Measurements from ENCODE around the gene CAMTA1.
"Not testable (repeated sequence)": the region's sequence is repeated elsewhere in the genome, so short reads cannot be mapped to it uniquely, and the experiment has no call there.

Gene CAMTA1

DNA sequence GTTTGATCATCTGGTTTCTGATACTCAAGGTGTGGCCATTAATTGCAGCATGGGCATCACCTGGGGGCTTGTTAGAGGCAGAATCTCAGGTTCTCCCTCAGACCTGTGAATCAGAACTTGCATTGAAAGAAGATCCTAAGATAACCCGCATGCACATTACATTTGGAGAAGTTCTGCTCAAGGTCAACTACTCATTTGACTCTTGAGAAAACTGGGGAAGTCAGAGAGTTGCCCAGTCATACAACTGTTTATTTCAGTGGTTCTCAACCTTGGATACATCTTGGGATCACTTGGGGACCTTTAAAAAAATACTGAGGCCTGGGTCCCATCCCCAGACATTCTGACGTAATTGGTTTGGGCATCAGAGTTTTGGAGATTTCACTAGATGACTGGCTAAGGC is 30.5 kb downstream of the CAMTA1 start:
- no peak for DNase-seq

- DNase-seq, result no peak
These were observed 34.2 kb downstream of the CAMTA1 start for GRCh38 chr1:6819246-6820040.

- no peak for DNase-seq
These were observed 35.6 kb downstream of the CAMTA1 start for GRCh38 chr1:6820899-6821298.

GRCh38 chr1:6822530-6823359 is 37.5 kb downstream of the CAMTA1 start:
- DNase-seq, result no peak

GRCh38 chr1:6823793-6824192 is 38.5 kb downstream of the CAMTA1 start:
- no peak for DNase-seq

DNA sequence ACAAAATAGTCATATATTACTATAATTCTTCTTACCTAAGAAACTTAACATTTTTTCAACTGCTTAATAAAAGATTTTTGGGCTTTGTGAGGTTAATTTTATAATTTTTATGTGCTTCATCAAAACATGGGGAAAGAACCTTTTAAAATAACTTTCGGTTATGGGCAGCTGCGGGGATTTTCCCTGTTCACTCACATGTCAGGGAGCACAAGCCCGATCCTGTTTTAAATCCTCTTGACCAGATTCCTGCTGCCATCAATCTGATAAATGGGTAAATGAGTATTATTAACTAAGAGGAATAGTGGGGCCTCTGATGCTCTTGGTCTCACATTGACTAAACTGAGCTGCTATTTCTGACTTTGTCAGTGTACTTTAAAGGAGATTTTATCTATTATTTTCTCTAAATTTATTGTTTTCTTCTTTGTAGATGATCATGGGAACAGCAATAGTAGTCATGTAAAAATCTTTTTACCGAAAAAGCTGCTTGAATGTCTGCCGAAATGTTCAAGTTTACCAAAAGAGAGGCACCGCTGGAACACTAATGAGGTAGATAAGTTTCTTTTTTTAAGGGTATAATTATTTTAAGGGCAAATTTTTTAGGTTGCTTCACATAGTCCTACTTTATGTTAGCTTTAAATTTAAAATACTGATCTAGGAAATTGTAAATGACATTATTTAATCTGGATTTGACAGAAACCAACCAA is 39.6 kb downstream of the CAMTA1 start:
- DNase-seq, result no peak

GRCh38 chr1:6825828-6826227 is 40.6 kb downstream of the CAMTA1 start:
- DNase-seq, result no peak

DNA sequence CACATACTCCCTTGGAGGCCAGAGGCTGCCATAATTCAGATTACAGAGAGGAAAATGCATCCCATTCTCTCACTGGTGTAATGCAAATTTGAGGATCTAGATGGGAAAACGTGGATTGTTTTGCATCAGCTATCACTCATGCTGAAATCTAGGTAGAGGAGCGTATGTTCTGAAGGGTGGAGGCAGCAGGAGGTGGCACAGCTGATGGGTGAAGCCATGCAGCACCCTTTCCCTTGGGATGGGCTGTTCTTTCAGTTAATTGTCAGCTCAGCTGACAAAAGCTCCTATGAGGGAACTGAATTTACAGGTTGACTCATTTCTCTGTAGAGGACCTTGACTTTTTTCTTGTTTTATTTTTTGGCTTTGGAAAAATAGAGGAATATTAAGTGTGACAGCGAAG is 41.8 kb downstream of the CAMTA1 start:
- no peak for DNase-seq

DNA sequence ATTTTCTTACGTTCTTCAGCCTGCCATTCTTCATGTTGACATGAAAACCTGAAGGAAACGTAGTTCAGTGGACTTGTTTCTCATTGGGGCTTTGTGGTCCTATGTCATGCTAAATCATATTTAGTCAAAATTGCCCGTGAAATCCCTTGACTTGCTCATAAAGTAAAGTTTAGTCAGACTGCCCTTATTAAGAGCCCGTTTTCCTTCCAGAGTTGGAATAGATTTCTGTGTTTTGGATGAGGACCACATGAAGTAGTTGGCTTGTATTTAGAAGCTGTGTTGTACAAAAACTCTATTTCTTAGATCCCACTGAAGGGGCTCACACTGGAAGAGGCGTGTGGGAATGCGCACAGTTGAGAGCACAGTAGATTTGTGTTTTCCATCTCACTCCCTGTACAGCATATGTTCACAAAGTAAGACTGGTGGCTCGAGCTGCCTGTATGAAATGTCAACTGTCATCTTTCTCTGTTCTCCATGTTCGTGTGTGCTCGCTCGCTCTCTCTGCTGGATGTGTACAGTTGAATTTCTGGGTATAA is 42.4 kb downstream of the CAMTA1 start:
- DNase-seq, result no peak

GRCh38 chr1:6831366-6831765 is 46.1 kb downstream of the CAMTA1 start:
- no peak for DNase-seq

DNA sequence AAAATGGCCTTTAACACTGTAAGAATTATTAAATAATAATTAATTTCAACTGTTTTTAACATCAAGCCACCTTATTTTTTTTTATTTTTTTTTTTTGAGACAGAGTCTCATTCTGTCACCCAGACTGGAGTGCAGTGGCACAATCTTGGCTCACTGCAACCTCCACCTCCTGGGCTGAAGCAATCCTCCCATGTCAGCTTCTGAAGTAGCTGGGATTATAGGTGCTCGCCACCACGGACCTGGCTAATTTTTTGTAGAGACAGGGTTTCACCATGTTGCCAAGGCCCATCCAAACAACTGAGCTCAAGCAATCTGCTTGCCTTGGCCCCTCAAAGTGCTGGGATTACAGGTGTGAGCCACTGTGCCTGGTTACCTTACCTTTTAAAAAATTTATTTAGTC is 46.8 kb downstream of the CAMTA1 start:
- not testable (repeated sequence) for DNase-seq

DNA sequence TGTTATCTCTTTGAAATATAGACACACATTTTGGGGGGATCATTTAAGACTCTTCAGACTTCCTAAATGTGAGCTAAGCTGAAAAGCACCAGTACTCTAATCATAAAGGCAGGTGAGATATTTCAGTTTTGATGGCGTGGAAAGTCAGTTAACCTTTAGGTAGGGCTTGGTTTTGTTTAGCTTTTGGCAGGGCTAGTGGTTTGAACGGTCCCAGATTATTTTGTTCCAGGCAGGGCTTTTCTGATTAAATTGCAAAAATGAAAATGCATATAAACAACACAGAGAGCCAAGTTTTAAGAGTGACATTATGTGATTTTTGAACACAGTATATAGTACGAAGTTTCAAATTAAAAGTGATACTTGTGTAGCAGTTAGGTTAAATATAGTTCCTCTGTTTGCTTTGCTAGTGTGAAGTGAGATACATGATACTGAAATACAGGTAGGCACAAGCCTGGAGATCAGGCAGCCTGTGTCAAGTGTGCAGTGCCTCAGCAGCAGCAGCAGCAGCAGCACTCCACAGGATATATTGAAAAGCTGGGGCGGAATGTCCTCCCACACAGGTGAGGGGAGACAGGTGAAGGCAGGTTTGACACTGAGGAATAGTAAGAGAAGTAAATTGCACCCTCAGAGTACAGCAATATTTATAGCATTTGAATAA is 47.4 kb downstream of the CAMTA1 start:
- DNase-seq, result peak; percentile 59

DNA sequence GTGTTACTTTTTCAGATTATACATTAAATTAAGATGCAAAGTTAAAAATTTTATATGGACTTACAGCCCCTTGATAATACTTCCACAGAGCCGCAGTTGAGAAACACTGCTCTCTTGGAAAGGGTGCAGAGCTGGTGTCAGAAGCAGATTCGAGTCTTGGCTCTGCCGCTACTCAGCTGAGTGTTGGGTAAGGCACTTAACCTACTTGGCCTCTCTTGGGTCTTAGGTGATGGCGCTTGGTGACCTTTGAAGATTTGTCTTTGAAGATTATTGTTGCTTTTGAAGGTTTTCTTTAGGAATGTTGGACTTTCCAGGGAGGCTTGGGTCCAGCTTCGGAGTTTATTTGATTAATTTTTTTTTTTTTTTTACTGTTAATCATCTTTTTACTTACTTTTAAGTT is 48.5 kb downstream of the CAMTA1 start:
- no peak for DNase-seq

- no peak for DNase-seq
These were observed 49.1 kb downstream of the CAMTA1 start for GRCh38 chr1:6834366-6834765.

GRCh38 chr1:6835139-6835538 is 49.9 kb downstream of the CAMTA1 start:
- no peak for DNase-seq

DNA sequence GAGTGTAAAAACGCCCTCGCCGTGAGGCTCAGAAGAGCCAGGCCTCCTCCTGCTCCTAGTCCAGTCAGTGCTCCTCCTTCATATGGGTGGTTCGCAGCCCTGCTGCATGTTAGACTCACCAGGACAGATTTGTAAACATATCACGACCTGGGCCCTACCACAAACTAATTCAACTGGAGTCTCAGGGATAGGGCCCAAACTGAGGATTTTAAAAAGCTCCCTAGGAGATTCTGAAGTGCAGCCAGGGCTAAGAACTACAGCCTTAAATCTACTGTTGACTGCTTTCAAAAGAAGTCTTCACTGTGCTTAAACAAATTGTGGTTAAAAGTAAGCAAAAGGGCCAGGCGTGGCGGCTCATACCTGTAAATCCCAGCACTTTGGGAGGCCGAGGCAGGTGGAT is 57.0 kb downstream of the CAMTA1 start:
- no peak for DNase-seq

DNA sequence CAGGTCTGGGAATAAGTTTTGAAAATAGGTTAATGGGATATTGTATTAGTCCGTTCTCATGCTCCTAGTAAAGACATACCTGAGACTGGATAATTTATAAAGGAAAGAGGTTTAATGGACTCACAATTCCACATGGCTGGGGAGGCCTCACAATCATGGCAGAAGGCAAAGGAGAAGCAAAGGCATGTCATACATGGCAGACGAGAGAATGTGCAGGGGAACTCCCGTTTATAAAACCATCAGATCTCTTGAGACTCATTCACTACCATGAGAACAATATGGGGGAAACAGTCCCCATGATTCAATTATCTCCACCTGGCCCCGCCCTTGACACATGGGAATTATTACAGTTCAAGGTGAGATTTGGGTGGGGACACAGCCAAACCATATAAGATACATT is 60.5 kb downstream of the CAMTA1 start:
- not testable (repeated sequence) for DNase-seq

GRCh38 chr1:6848816-6849215 is 63.6 kb downstream of the CAMTA1 start:
- DNase-seq, result no peak

- DNase-seq, result no peak
These were observed 65.3 kb downstream of the CAMTA1 start for GRCh38 chr1:6850537-6850936.

- DNase-seq, result no peak
These were observed 67.1 kb downstream of the CAMTA1 start for GRCh38 chr1:6852136-6852890.

- no peak for DNase-seq
These were observed 68.9 kb downstream of the CAMTA1 start for GRCh38 chr1:6854166-6854565.

- DNase-seq, result no peak
These were observed 72.6 kb downstream of the CAMTA1 start for GRCh38 chr1:6857831-6858230.

All from SHP77 treated with DMSO at 0.1 percent for 48 hours (cell line).